Stimulated activated CD4-positive, alpha-beta T cell treated with anti-CD3 and anti-CD28 coated beads, Interleukin-1b, Interleukin-23, amount 100 ng/mL, for 4 hours (primary cell): Measurements from ENCODE around the gene BCAM.
"Not testable (repeated sequence)": the region's sequence is repeated elsewhere in the genome, so short reads cannot be mapped to it uniquely, and the experiment has no call there.

ENCODE experiments used
- DNase-seq, 2 donors: peaks; one replicate each; pipeline ENCODE4 v3.0.0-alpha.2; 2020; ENCODE audit warnings: low read depth in 2 of 2

The BCAM gene, protein sequence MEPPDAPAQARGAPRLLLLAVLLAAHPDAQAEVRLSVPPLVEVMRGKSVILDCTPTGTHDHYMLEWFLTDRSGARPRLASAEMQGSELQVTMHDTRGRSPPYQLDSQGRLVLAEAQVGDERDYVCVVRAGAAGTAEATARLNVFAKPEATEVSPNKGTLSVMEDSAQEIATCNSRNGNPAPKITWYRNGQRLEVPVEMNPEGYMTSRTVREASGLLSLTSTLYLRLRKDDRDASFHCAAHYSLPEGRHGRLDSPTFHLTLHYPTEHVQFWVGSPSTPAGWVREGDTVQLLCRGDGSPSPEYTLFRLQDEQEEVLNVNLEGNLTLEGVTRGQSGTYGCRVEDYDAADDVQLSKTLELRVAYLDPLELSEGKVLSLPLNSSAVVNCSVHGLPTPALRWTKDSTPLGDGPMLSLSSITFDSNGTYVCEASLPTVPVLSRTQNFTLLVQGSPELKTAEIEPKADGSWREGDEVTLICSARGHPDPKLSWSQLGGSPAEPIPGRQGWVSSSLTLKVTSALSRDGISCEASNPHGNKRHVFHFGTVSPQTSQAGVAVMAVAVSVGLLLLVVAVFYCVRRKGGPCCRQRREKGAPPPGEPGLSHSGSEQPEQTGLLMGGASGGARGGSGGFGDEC

GRCh38 chr19:44808463-44809371 is at the start of gene BCAM:
Gene BCAM, plus strand, starts transcription at chr19:44809103. Its CDS starts 22 bp downstream, at chr19:44809125.
- DNase-seq = no peak

DNA sequence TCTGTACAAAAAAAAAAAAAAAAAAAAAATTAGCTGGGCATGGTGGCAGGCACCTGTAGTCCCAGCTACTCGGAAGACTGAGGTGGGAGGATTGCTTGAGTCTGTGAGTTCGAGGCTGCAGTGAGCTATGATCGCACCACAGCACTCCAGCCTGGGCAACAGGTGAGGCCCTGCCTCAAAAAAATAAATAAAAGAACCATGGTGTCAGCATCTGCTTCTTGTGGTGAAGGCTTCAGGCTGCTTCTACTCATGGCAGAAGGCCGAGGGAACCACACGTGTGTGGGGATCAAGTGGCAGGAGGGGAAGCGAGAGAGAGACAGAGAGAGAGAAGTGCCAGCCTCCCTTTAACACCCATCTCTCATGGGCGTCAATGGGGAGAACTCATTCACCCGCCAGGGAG is 46.9 kb upstream of the BCAM start:
- no peak for DNase-seq

DNA sequence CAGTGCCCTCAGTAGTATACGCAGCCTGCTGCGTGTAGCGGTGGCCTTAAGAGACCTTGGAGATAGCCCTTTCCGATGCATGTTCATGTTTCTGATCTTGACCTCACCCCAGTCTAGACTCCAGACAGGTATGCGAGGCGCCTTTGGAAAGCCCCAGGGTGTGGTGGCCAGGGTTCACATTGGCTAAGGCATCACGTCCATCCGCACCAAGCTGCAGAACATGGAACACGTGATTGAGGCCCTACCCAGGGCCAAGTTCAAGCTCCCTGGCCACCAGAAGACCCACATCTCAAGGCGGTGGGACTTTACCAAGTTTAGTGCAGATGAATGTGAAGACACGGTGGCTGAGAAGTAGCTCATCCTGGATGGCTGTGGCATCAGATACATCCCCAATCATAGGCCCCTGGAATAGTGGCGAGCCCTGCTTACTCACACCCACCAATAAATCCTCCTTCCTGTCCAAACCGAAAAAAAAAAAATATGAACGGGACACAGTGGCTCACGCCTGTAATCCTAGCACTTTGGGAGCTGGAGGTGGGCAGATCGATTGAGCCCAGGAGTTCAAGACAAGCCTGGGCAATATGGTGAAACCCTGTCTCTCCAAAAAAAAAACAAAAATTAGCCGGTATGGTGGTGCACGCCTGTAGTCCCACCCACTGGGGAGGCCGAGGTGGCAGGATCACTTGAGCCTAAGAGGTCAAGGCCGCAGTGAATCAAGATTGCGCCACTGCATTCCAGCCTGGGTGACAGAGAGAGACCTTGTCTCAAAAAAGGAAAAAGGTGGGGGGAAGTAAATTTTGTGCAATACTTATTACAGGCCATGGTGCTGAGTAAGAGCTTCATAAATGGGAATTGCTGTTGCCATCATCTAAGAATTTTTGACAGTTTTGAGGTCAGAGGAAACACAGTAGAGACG is 43.6 kb upstream of the BCAM start:
- DNase-seq = no peak

DNA sequence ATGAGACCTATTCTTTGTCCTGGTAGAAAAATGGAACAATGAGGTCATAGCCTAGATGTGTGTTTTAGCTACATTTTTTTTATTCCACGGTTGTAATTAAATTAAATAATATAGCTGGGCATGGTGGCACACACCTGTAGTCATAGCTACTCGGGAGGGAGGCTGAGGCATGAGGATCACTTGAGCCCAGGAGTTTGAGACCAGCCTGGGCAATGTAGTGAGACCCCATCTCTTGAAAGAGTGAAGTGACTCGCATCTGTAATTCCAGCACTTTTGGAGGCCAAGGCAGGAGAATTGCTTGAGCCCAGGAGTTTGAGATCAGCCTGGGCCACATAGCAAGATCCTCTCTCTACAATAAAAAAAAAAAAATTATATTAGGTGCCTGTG is 43.0 kb upstream of the BCAM start:
- no peak for DNase-seq

GRCh38 chr19:44767295-44768180 is 41.4 kb upstream of the BCAM start:
- no peak for DNase-seq

DNA sequence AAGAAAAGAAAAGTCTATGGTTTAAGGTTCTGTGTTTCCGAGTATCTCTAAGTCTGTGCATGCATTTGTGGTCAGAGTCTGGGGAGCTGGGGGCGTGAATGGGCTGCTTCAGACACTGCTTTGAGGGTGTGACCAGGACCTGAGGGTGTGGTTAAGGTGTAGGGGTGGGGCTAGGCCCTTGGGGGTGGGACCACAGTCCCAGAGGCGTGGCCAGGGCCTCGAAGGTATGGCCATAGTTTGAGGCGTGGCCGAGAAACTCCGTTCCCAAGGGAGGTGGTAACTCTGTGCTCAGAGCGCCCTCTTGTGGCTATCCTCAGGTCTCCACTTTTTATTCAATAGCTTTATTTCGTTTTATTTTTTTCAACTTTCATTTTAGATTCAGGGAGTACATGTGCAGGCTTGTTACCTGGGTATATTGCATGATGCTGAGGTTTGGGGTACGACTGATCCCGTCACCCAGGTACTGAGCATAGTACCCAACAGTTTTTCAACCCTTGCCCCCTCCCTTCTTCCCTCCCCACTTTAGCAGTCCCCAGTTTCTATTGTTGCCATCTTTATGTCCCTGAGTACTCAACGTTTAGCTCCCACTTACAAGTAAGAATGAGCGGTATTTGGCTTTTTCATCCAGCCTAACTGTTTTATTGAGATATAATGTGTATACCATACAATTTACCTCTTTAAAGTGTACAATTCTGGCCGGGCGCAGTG is 38.2 kb upstream of the BCAM start:
- peak; percentile 91 to 98 for DNase-seq

DNA sequence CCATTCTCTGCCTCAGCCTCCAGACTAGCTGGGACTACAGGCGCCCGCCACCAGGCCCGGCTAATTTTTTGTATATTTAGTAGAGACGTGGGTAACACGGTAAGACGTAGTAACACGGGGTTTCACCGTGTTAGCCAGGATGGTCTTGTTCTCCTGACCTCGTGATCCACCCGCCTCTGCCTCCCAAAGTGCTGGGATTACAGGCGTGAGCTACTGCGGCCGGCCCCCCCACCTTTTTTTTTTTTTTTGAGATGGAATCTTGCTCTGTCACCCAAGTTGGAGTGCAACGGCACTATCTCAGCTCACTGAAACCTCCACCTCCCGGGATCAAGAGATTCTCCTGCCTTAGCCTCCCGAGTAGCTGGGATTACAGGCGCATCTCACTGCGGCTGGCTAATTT is 36.8 kb upstream of the BCAM start:
- DNase-seq = not testable (repeated sequence)

- no peak for DNase-seq
Observed at GRCh38 chr19:44772959-44773358, 35.9 kb upstream of the BCAM start.

GRCh38 chr19:44775676-44776240 is 33.1 kb upstream of the BCAM start:
- no peak for DNase-seq

DNA sequence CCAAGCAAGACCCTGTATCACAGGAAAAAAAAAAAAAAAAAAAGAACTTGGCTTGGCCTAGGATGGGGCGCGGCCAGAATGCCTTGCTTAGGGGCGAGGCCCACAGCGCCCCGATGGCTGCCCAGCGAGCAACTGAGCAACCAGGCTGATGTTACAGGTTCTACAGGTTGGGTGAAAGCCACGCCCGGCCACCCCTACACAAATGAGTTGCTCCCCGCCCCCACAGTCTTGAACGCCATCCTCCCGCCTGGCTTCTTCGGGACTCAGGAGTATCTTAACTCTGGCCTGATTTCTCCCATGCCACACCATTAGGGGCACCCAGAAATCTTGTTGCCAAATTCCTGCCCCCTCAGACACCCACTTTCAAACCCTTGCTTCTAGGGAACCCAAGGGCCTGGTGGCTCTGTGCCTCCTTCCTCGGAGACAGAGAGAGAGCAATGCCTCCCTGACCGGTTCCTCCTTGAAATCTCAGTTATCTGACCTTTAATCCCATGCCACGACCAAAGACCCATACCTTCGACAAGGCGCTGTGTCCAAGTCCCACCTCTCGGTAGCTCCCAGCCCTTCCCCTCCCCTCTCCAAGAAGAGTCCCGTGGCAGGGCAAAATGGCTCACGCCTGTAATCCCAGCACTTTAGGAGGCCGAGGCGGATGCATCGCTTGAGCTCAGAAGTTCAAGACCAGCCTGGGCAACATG is 32.4 kb upstream of the BCAM start:
- no peak for DNase-seq

GRCh38 chr19:44777715-44778347 is 31.1 kb upstream of the BCAM start, which contains the start of gene CBLC:
Gene CBLC, plus strand, starts transcription at chr19:44777890. Its CDS starts 42 bp downstream, at chr19:44777932.
- no peak for DNase-seq

DNA sequence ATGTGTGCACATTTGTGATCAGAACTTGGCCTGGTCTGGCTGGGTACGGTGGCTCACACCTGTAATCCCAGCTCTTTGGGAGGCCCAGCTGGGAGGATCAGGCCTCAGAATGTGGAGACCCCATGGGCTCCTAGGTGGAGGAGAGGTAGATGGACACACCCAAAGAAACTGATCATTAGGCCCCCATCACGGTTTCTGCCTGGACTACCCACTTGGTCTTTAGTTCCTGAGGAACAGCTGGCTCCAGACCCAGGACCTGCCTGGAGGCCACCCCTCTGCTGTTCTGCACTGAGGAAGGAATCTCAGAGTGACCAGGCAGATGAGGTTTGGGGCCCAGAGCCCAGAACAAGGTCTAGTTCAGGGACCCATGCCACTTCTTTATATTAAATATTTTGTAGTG is 29.8 kb upstream of the BCAM start:
- no peak for DNase-seq

DNA sequence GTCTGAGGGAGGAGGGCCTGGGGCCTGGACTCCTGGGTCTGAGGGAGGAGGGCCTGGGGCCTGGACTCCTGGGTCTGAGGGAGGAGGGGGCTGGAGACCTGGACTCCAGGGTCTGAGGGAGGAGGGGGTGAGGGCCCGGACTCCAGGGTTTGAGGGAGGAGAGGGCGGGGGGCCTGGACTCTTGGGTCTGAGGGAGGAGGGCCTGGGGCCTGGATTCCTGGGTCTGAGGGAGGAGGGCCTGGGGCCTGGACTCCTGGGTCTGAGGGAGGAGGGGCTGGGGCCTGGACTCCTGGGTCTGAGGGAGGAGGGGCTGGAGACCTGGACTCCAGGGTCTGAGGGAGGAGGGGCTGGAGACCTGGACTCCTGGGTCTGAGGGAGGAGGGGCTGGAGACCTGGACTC is 27.2 kb upstream of the BCAM start:
- not testable (repeated sequence) for DNase-seq

DNA sequence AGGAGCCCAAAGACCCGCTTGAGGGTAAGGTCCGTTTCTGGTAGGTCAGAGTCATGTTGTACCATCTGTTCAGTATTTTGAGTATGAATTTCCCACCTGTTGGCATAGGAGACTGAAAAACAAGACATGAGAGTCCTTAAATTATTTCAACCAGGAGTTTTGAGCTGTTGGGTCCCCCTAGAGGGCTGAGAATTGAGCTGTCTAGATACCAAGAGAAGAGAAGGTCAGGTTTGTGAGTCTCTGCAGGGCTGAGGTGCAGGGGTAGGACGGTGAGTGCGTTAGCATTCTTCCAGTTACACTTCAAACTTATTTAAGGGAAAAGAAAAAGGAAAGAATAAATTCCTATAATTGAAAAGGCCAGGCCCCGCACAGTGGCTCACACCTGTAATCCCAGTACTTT is 26.2 kb upstream of the BCAM start:
- DNase-seq = no peak

- no peak for DNase-seq
Observed at GRCh38 chr19:44783545-44783944, 25.4 kb upstream of the BCAM start.

DNA sequence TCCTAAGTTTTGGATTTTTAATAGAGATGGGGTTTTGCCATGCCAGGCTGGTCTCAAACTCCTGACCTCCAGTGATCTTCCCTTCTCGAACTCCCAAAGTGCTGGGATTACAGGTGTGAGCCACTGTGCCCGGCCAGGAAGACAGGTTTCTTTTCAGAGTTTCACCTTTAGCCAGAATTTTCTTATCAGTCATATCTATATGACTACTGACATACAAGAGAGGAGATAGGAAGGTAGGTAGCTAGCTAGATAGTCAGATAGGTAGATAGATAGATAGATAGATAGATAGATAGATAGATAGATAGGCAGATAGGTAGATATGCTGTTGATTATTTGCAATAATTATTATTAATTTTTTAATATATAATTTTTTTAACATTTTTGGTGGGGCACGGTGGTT is 23.6 kb upstream of the BCAM start:
- no peak for DNase-seq

- DNase-seq = no peak
Observed at GRCh38 chr19:44785993-44786392, 22.9 kb upstream of the BCAM start.

- DNase-seq = no peak
Observed at GRCh38 chr19:44788971-44789370, 19.9 kb upstream of the BCAM start.
